Hepatic stellate cell (primary cell): ENCODE results near the gene CTCFL.
A peak's percentile ranks its signal among the peaks of the same experiment; 100 is the strongest.

ENCODE experiments used
- DNase-seq: peaks from one replicate; pipeline ENCODE4 v3.0.0; 2011; ENCODE audit warnings: low spot score

The CTCFL gene

GRCh38 chr20:57464642-57465211 lies 60.2 kb downstream of the CTCFL start:
- peak; percentile 54 for DNase-seq

DNA sequence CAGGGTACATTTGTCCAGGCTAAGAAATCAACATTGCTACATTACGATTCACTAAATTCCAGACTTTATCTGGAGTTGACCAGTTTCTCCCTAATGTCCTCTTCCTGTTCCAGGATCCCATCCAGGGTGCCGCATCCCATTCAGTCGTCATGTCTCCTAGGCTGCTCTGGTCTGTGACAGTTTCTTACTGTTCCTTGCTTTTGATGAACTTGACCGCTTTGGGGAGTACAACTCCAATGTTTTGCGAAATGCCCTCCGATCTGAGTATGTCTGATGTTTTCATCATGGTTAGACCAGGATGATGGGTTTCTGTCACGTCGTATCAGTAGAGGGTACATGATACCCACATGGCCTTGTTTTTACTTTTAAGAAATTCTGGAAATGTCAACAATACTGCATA lies 62.2 kb downstream of the CTCFL start:
- no peak for DNase-seq

DNA sequence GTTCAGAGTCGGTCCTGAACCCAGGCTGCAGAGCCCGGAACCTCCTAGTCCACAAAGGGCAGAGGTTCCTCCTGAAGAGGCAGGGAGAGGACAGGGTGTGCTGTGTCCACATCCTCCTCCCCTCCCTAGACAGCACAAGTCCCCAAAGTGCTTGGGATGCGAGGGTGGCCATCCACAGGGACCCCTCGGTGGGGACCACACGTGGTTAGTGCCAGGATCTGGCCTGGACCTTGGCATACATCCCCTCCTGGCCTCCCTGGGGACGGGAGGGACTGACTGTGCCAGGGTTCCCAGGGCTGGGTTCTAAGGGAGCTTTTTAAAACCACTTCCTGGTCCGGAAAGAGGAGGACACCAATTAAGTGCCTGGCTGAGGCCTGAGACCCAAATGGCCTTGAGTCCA lies 63.2 kb downstream of the CTCFL start:
- no peak for DNase-seq

- DNase-seq = no peak
Observed at GRCh38 chr20:57460781-57461465, 64.0 kb downstream of the CTCFL start.

DNA sequence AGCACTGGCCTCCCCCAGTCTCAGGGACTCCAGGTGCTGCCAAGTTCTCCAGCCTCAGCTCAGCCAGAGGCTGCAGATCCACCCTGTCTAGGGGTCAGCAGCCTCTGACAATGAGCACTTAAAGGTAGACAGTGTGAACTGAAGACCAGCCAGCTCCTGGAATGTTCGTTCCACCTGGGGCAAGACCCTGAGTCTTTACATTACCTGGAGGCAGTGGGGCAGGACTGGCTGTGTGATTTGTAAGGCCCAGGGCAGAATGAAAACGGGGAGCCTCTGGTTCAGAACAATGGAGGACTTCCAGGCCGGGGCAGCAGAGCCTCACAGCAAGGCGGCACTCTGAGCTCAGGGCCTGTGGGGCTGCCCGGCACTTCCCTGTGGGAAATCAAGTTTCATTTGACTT lies 65.0 kb downstream of the CTCFL start:
- DNase-seq = no peak

GRCh38 chr20:57459278-57459677 lies 65.7 kb downstream of the CTCFL start:
- DNase-seq = no peak

DNA sequence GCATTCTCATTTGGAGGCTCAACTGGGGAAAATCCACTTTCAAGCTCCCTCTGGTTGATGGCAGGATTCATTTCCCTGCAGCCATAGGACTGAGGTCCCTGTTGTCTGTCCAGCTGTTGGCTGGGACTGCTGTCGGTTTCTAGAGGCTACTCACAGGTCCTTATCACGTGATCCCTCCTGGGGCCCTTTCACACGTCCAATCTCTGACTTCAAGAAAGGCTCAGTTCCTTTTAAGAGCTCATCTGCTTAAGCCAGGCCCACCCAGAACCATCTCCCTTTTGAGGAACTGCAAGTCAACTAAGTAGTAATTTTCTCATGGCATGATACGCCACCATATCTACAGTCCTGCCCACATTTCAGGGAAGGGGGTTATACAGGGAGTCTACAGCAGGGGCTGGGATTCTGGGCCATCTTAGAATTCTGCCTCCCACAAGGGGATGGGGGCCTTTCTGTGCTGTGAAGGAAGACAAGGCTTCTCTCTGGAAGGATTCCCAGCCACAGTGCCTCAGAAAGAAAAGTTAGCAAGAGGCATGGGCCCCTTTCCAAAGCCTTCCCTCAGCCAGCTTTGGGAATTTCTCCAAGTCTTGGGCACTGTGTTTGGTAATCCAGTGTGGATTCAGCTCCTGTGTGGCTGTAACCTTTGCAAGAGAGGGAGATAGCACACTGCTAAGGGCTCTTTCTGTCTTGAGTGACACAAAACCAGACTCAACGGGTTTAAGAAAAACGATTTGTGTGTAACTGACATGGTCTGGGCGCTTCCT lies 66.4 kb downstream of the CTCFL start:
- no peak for DNase-seq

GRCh38 chr20:57457243-57458095 lies 67.5 kb downstream of the CTCFL start:
- DNase-seq = no peak

- no peak for DNase-seq
Observed at GRCh38 chr20:57456116-57456515, 68.8 kb downstream of the CTCFL start.

- DNase-seq = no peak
Observed at GRCh38 chr20:57455386-57455785, 69.6 kb downstream of the CTCFL start.

- no peak for DNase-seq
Observed at GRCh38 chr20:57451795-57452661, 72.9 kb downstream of the CTCFL start.

DNA sequence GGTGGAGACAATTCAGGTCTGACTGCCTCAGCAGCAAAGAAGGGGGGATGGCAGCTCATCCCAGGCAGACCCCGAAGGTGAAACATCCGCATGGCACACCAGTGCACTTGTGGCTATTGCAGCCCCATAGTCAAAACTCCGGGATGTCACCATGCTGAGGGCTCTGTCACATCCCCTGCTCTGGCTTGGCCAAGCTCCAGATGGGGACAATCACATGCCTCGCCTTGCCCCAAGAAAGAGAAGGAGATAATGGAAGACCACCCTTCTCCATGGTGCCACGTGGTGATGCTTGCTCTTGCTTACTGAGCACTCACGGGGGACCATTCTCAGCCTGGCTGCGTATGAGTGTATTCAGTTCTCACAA lies 73.5 kb downstream of the CTCFL start:
- no peak for DNase-seq

DNA sequence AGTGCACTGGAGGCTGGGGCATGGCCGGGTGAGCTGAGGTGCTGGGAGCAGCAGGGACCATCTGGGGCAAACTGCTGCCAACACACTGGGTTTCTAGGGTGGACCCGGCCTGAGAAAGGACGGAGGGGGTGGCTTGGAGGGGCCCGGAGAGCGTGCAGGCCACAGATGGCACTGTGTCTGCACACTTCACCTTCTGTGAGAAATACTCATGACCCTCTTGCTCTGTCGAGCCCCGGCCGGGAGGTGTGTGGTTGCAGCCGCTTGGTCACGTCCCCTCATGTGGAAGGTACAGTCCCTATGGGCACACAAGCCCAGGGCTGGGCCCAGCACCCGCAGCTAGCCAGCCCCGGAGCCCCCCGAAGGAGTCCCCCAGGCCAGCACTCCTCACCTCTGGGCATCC lies 74.0 kb downstream of the CTCFL start:
- DNase-seq = no peak

GRCh38 chr20:57450419-57450818 lies 74.5 kb downstream of the CTCFL start:
- DNase-seq = no peak

DNA sequence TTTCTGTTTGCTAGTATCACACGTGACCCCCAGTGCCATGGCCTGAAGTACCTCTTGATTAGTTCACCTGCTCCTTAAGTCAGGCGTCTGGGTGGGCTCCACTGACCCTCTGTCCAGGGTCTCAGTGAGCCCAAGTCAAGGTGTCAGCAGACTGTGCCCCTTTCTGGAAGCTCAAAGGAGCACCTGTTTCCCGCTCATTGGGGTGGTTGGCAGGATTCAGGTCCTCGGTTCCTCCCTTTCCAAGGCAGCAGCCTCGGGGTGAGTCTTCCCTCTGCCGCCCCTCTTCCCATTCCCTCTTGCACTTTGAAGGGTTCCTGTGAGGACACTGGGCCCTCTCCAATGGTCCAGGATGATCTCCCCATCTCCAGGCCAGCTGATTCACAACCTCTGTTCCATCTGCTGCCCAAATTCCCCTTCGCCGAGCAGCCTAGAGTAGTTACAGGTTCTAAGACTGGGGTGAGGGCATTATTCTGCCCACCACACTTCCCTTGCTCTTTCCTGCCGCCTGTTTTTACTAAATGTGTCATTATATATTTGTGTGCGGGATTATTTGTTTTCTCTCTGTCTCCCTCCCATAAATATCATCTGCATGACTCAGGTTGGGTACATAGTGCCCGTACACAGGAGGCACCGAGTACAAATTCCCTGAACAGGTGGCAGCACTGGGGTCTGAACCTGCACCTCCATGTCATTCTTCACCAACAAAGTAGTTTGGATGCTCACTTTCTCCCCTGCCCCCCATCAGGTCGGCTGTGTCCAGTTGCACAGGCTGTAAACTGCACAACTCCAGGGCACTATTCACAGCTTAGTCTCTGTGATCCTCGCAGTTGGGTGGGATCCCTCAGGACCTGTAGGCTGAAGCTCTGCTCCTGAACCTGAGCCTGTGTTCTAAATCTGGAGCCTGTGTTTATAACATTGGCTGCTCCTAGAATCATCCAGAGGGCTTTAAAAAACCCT lies 75.3 kb downstream of the CTCFL start:
- no peak for DNase-seq

GRCh38 chr20:57448764-57449354 lies 76.1 kb downstream of the CTCFL start:
- DNase-seq = no peak
